Karpas-422 (cell line): Measurements from ENCODE around the gene CSMD2. TPM values are rescaled to one million over a fixed set of nuclear protein-coding genes. Genes with fewer than 3 reads are reported as not detected.
A peak's percentile ranks its signal among the peaks of the same experiment; 100 is the strongest.

Experiments
- DNase-seq: peaks from one replicate; pipeline ENCODE4 v3.0.0-alpha.2; 2015
- H2AFZ ChIP-seq: fragments of 200-600 bp; sonication (generic); 2 replicates; pipeline ENCODE4 v1.6.1; 2014; ENCODE audit warnings: antibody characterized with exemption, low read length, mixed read lengths
- H3K27ac ChIP-seq: fragments of 200-600 bp; sonication (generic); 2 replicates; pipeline ENCODE4 v1.5.1; 2014; ENCODE audit warnings: mild to moderate bottlenecking, low read length, moderate library complexity
- H3K27me3 ChIP-seq: fragments of 200-600 bp; sonication (generic); 2 replicates; pipeline ENCODE4 v1.6.1; 2014; ENCODE audit warnings: low read length, mixed read lengths
- H3K36me3 ChIP-seq: fragments of 200-600 bp; sonication (generic); 2 replicates; pipeline ENCODE4 v1.6.1; 2014; ENCODE audit warnings: low read length, mixed read lengths; ENCODE audit not compliant: insufficient read depth
- H3K4me1 ChIP-seq: fragments of 200-600 bp; sonication (generic); 2 replicates; pipeline ENCODE4 v1.6.1; 2014; ENCODE audit warnings: mild to moderate bottlenecking, low read length, mixed read lengths
- H3K4me2 ChIP-seq: fragments of 200-600 bp; sonication (generic); 2 replicates; pipeline ENCODE4 v1.6.1; 2014; ENCODE audit warnings: low read length, low read depth, mild to moderate bottlenecking; ENCODE audit not compliant: poor library complexity, severe bottlenecking
- H3K4me3 ChIP-seq: fragments of 200-600 bp; sonication (generic); 2 replicates; pipeline ENCODE4 v1.5.1; 2014; ENCODE audit warnings: mild to moderate bottlenecking, antibody characterized with exemption, low read length, mixed read lengths
- H3K79me2 ChIP-seq: fragments of 200-600 bp; sonication (generic); 2 replicates; pipeline ENCODE4 v1.6.1; 2014; ENCODE audit warnings: mild to moderate bottlenecking, low read length, mixed read lengths
- H3K9ac ChIP-seq: fragments of 200-600 bp; sonication (generic); 2 replicates; pipeline ENCODE4 v1.6.0; 2014; ENCODE audit warnings: low read length
- H3K9me2 ChIP-seq: fragments of 200-600 bp; sonication (generic), shearing (Covaris generic); replicated peaks from 2 replicates; pipeline ENCODE4 v1.6.0; 2014; ENCODE audit warnings: mild to moderate bottlenecking, low read length, moderate library complexity; ENCODE audit not compliant: insufficient read depth
- H3K9me3 ChIP-seq: fragments of 300-700, 200-600 bp; sonication (generic); 2 replicates; pipeline ENCODE4 v1.6.1; 2014; ENCODE audit warnings: low read length, mixed read lengths
- H4K20me1 ChIP-seq: fragments of 200-600 bp; sonication (generic); 2 replicates; pipeline ENCODE4 v1.6.1; 2014; ENCODE audit warnings: mild to moderate bottlenecking, antibody characterized with exemption, low read length, low read depth; ENCODE audit not compliant: insufficient read depth
- total RNA-seq: library from RNA; depleted of rRNA; stranded (reverse); fragments of >200 nt; shearing (Covaris generic); gene quantifications from 2 replicates; pipeline ENCODE4 v1.2.3, GENCODE V29; 2014; ENCODE audit warnings: low replicate concordance

CSMD2 gene
- total RNA-seq, 1 experiment from 2014 or later = 0.19 TPM

- no peak overlapping the region for H3K4me2 ChIP-seq
- H3K4me3 ChIP-seq = no peak overlapping the region
- no peaks in the 10 kb centered on the region for H3K27me3 ChIP-seq
- H3K9me3 ChIP-seq = no peaks in the 10 kb centered on the region
- no peaks in the 10 kb centered on the region for H3K36me3 ChIP-seq
- H3K27ac ChIP-seq = no peak overlapping the region
- DNase-seq = no peak
- no peaks in the 10 kb centered on the region for H3K79me2 ChIP-seq
- H3K9ac ChIP-seq = no peak overlapping the region
- H3K9me2 ChIP-seq = no peaks in the 10 kb centered on the region
- no peaks in the 10 kb centered on the region for H3K4me1 ChIP-seq
- no peak overlapping the region for H2AFZ ChIP-seq
- H4K20me1 ChIP-seq = no peaks in the 10 kb centered on the region
Measured at GRCh38 chr1:34128186-34128889, 36.7 kb downstream of the CSMD2 start.

- H3K9ac ChIP-seq = no peak overlapping the region
Measured at GRCh38 chr1:34127006-34128000, 37.7 kb downstream of the CSMD2 start.

GRCh38 chr1:34126486-34126885 lies 38.5 kb downstream of the CSMD2 start:
- H3K9me3 ChIP-seq = no peaks in the 10 kb centered on the region
- H4K20me1 ChIP-seq = no peaks in the 10 kb centered on the region
- H3K27me3 ChIP-seq = no peaks in the 10 kb centered on the region
- no peak overlapping the region for H3K27ac ChIP-seq
- H2AFZ ChIP-seq = no peak overlapping the region
- no peak overlapping the region for H3K9ac ChIP-seq
- H3K4me3 ChIP-seq = no peak overlapping the region
- no peaks in the 10 kb centered on the region for H3K36me3 ChIP-seq
- H3K79me2 ChIP-seq = no peaks in the 10 kb centered on the region
- no peak overlapping the region for H3K4me2 ChIP-seq
- no peaks in the 10 kb centered on the region for H3K9me2 ChIP-seq
- DNase-seq = no peak
- peaks cover 11% of the 10 kb centered on the region for H3K4me1 ChIP-seq

More at GRCh38 chr1:34127006-34128000, 37.7 kb downstream of the CSMD2 start:
- no peaks in the 10 kb centered on the region for H3K27me3 ChIP-seq
- H3K36me3 ChIP-seq = no peaks in the 10 kb centered on the region
- H3K9me2 ChIP-seq = no peaks in the 10 kb centered on the region
- no peaks in the 10 kb centered on the region for H4K20me1 ChIP-seq
- no peaks in the 10 kb centered on the region for H3K9me3 ChIP-seq
- H3K79me2 ChIP-seq = no peaks in the 10 kb centered on the region
- no peak overlapping the region for H3K4me2 ChIP-seq
- no peak overlapping the region for H3K27ac ChIP-seq
- H2AFZ ChIP-seq = no peak overlapping the region
- H3K4me1 ChIP-seq = peaks cover 5% of the 10 kb centered on the region
- H3K4me3 ChIP-seq = no peak overlapping the region
- no peak for DNase-seq

- H3K36me3 ChIP-seq = no peaks in the 10 kb centered on the region
- no peak overlapping the region for H3K9ac ChIP-seq
- H3K27me3 ChIP-seq = no peaks in the 10 kb centered on the region
- no peak overlapping the region for H2AFZ ChIP-seq
- H3K9me2 ChIP-seq = no peaks in the 10 kb centered on the region
- H3K27ac ChIP-seq = no peak overlapping the region
- H4K20me1 ChIP-seq = no peaks in the 10 kb centered on the region
- no peak overlapping the region for H3K4me3 ChIP-seq
- H3K9me3 ChIP-seq = no peaks in the 10 kb centered on the region
- no peak overlapping the region for H3K4me2 ChIP-seq
- no peaks in the 10 kb centered on the region for H3K79me2 ChIP-seq
- H3K4me1 ChIP-seq = peaks cover 11% of the 10 kb centered on the region
- no peak for DNase-seq
Measured at GRCh38 chr1:34125721-34126380, 39.2 kb downstream of the CSMD2 start.

- DNase-seq = peak; percentile 45
- Histone ChIP-seq H3K27ac (no peak overlapping the region), H3K9me2 (no peaks in the 10 kb centered on the region)
Measured at GRCh38 chr1:34122080-34122932, 42.7 kb downstream of the CSMD2 start.

GRCh38 chr1:34115233-34115632 lies 49.8 kb downstream of the CSMD2 start:
- Histone ChIP-seq H3K4me2 (no peak overlapping the region), H3K79me2 (no peaks in the 10 kb centered on the region), H3K9ac (no peak overlapping the region), H3K4me3 (no peak overlapping the region), H3K27ac (no peak overlapping the region), H3K9me3 (no peaks in the 10 kb centered on the region), H3K27me3 (no peaks in the 10 kb centered on the region), H3K9me2 (no peaks in the 10 kb centered on the region), H3K36me3 (no peaks in the 10 kb centered on the region), H3K4me1 (peaks cover 9% of the 10 kb centered on the region), H2AFZ (no peak overlapping the region), H4K20me1 (no peaks in the 10 kb centered on the region)
- DNase-seq = no peak

More at GRCh38 chr1:34122080-34122932, 42.7 kb downstream of the CSMD2 start:
- no peak overlapping the region for H3K4me3 ChIP-seq
- no peaks in the 10 kb centered on the region for H3K27me3 ChIP-seq
- H3K4me2 ChIP-seq = no peak overlapping the region
- no peak overlapping the region for H2AFZ ChIP-seq
- no peaks in the 10 kb centered on the region for H4K20me1 ChIP-seq
- no peaks in the 10 kb centered on the region for H3K9me3 ChIP-seq
- H3K79me2 ChIP-seq = no peaks in the 10 kb centered on the region
- no peaks in the 10 kb centered on the region for H3K36me3 ChIP-seq
- peaks cover 11% of the 10 kb centered on the region for H3K4me1 ChIP-seq
- no peak overlapping the region for H3K9ac ChIP-seq

GRCh38 chr1:34113887-34114286 lies 51.1 kb downstream of the CSMD2 start:
- Histone ChIP-seq H3K9me3 (no peaks in the 10 kb centered on the region), H3K4me3 (no peak overlapping the region), H3K4me1 (peaks cover 9% of the 10 kb centered on the region), H3K27ac (no peak overlapping the region), H3K36me3 (no peaks in the 10 kb centered on the region), H3K9ac (no peak overlapping the region), H3K4me2 (no peak overlapping the region), H4K20me1 (no peaks in the 10 kb centered on the region), H2AFZ (no peak overlapping the region), H3K9me2 (no peaks in the 10 kb centered on the region), H3K79me2 (no peaks in the 10 kb centered on the region), H3K27me3 (no peaks in the 10 kb centered on the region)
- peak; percentile 71 for DNase-seq
